COLO668 (cell line): Measurements from ENCODE around the gene OSER1.

Source experiments
- DNase-seq: peaks from one replicate; lab custom pipeline; 2025; ENCODE audit not compliant: unreplicated experiment; lab: John Stamatoyannopoulos, UW

OSER1 gene

DNA sequence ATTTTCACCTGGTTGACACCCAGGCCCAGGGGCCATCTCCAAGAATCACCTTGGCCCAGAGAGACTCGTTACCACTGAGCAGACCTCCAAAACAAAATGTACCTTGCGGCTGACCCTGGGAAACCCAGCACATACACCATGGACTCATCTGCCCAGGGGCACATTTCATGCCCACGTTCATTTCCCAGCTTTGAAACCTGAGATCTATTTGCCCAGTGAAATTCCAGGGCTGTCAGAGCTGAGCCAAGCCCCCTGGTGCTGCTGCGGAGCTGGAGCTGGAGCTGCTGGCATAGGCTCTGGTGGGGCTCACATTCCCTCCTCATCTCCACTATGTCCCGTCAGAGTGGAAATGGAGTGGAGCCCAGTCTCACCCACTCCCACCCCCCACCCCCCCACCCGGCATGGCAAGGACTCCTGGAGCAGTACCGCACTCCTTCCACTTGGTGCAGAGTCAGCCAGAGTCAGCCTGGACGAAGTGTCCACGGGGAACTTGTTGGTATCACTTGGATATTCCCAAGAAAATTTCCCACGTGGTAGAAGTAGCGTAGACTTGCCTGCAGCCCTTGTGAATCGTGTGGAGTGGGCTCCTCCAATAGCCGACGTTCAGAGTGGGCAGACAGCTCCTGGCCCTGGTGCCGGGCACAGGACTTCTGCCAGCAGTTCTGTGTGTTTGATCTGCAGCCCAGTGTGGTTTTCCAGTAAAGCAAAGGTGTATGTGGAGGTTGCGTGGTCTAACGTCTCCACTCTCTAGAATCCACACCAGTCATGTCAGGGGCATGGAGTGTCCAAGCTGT lies 18.1 kb upstream of the OSER1 start:
- no peak for DNase-seq

DNA sequence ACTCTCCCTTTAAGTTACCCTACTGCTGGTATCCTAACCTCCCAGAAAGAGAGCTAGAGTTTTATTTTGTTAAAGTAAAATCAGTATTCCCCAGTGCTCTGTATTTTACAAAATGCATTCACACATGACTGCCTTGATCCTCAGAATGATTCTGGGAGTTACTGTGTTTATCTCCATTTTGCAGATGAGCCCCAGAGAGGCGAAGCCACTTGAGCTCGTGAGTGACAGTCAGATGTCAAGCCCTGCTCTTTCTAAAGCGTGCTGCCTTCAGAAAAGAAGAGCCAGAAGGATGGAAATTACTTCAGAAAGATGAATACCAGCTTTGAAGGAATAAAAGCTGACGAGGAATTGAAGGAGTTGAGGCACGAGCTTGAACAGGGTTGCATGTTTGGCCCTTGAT lies 14.1 kb upstream of the OSER1 start:
- no peak for DNase-seq

DNA sequence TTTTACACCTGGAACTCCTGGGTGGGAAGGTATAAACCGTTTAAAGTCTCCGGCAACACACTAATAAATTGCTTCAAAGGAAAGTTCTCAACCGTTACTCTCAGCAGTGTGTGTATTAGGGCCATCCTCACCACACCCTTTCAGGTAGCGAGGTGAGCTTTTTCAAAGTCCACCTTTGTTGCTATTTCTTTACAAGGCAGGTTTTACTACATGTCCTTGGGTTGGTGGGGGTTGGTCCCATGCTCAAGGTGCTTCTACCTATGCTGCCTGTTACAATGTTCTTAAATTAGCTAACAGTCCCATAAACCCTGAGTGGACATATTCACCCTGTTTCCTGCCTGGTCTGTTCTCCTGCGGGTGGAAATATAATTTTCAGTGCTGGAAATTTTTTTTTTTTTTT lies 13.2 kb upstream of the OSER1 start:
- DNase-seq = no peak

DNA sequence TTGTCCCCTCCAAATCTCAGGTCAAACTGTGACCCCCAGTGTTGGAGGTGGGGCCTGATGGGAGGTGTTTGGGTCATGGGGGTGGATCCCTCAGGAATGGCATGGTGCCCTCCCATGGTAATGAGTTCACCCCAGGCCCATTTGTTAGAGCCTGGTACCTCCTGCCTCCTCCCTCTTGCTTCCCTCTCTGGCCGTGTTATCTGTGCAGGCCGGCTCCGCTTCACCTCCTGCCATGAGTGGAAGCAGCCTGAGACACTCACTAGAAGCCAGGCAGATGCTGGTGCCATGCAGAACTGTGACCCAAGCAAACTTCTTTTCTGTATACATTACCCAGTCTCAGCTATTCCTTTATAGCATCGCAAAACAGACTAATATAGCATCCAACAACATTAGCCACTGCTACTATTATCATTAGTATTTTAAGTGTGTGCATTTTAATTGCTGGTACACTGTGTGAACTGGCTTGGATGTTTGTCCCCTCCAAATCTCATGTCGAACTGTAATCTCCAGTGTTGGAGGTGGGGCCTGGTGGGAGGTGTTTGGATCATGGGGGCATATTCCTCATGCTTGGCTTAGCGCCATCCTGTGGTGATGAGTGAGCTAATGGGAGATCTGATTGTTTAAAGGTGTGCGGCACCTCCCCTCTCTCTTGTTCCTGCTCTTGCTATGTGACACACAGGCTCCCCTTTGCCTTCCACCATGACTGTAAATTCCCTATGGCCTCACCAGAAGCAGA lies 12.2 kb upstream of the OSER1 start:
- no peak for DNase-seq

DNA sequence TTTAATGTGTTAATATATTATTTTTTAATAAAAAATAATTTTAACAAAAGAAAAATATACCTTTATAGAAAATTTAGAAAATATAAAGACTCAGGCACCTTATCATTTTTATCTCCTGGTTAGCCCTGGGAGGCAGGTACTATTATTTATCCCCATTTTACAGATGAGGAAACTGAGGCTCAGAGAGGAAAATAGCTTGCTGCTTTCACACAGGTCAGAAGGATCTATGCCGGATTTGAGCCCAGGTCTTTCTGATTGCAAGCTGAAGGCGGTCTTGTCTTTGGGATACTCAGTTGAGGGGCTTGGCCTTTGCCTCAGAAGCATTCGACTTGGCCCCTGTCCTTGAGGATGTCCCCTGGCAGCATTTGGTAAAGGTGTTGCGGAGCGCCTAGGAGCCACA lies 11.5 kb upstream of the OSER1 start:
- no peak for DNase-seq

DNA sequence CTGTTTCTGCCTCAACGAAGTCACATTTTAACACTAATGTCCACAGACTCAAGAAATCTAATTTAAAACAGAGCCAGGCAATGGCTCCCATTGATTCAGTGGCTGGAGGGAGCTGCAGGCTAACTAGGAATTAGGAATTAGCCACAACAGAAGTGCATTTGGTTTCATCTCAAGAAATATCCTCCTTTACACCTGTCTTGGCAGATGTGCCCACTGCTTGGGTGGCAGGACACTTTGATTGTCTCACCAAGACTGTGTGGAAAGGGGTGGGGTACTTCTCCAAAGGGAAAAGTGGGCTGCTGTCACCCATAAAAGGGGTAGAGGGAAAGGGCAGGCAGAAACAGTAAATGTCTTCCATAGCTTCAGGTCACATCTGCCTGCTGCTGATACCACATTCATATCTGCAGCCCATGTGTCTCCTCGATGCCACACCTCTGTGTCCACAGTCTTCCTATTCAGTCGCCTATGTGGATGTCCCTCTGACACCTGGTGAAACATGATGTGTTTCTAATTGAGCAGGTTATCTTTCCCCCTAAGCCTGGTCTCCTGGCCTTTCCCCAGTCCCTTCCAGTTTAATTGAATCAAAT lies 10.9 kb upstream of the OSER1 start:
- DNase-seq = no peak

DNA sequence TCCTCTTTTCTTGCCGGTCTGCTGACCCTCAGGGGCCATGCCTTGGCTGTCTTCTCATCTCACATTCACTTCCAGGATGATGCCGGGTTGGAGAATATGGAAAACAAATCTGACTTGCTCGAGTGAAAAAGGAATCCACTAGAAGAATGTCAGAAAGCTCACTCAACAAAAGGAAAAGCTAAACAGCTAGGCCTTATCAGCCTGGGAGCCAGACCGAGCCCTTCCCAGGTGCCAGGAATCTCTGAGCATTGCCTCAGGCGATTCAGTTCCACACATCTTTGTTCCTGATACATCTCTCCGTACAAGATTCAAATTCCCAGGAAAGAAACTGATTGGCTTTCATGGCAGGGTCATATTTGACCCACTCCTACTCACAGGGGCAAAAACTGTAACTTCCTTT lies 9.2 kb upstream of the OSER1 start:
- no peak for DNase-seq

DNA sequence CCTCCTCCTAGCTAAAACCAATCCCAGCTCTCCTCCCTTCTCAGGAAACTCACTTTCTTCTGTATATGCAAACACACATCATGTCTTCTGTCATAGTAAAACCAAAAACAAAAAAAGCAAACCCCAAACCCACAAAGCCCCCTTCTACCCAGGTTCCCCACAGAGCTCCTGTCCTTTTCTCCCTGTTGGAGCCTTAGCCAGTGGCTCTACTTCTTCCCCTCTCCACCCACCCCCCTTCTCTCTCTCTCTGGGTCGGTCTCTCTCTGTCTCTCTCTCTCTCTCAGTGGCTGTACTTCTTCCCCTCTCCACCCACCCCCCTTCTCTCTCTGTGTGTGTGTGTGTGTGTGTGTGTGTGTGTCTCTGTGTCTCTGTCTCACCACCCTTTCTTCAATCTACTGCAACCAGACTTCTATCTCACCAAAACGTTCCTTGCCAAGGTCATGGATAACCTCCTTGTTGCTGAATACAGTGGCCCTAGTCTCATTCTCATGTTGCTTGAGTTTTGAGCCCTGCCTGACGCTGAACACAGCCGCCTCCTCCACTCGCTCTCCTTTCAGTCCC lies 8.7 kb upstream of the OSER1 start:
- no peak for DNase-seq

DNA sequence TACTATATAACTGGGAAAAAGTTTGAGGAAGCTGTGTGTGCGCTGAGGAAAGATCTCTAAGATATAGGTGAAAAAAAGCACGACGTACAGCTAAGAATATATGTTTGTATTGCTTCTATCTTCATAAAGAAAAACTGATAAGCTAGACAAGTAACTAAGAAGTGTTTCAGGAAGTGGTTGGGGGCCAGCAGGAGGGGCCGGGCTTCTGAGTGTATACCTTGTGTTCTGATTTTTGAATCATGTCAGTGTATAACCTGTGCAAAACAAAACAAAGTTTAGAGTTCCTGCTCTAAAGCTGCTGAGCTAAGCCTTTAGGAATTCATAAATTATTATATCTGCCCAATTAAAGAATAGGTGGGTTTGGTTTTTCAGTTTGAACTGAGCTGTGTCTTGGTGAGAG lies 7.9 kb upstream of the OSER1 start:
- no peak for DNase-seq

DNA sequence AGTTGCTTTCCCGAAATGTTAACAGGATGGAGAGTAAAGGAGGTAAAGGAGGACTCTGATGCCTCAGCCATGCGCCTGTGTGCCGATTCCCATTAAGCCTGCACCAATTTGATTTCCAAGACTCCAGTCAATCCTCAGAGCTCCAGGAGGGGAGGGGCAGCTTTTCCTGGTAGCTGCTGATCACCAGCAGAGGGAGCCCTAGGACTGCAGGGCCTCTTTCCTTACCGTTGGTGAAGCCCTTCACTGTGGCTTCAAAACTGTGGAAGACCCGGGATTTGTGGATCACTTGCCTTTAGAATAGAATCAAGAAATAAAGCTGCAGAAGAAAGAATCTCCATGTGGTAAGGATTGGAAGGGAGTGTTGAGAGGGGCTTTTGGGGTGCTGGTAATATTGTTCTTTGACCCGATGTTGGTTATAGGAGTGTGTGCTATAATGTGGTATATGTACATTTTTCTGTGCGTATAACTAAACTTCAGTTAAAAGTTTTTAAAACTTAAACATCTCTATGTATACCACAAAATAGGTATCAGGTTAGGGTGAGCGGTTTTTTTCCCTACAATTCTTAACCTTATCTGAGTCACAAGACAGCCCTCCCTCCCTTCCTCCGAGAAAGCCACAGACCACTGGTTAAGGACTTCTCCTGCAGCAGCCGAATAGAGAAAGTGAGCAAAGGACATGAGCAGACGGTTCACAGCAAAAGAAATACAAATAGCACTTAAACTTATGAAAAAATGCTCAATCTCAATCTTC lies 6.9 kb upstream of the OSER1 start:
- peak; percentile 73 for DNase-seq

DNA sequence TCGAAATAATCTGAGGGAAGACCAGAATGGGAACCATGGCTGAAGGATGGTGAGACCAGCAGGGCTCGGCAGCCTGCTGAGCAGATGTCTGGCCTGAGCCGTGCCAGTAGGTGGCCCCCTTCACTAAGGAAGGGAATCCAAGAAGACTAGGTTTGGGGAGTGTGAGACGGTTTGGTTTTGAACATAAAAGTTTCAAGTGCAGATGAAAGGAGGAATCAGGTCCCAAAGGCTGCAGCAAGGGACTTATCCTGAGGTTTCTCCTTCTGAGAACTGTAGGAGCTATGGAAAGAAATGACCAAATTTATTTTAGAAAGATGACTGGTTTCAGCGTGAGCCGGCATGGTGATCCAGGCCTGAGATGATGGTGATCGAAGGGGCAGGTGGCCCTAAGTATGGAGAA lies 4.6 kb upstream of the OSER1 start:
- DNase-seq = peak; percentile 65

DNA sequence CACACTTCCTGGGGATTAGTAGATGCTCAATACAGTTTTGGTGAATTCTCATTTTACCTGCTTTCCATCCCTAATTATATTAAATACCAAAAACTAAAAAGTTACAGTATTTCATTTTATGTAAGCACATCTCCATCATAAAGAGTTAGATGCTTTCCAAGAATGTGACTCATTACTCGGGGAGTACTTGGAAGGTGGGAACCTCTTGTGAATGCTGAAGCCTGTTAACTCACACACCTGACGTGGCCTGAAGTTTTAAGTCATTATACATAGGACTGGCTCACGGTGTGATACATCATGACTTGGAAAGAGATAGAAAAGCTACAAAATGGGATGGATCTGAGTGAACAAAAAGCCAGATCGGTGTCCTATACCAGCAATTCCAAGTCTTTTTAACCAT lies 2.2 kb upstream of the OSER1 start:
- DNase-seq = no peak

DNA sequence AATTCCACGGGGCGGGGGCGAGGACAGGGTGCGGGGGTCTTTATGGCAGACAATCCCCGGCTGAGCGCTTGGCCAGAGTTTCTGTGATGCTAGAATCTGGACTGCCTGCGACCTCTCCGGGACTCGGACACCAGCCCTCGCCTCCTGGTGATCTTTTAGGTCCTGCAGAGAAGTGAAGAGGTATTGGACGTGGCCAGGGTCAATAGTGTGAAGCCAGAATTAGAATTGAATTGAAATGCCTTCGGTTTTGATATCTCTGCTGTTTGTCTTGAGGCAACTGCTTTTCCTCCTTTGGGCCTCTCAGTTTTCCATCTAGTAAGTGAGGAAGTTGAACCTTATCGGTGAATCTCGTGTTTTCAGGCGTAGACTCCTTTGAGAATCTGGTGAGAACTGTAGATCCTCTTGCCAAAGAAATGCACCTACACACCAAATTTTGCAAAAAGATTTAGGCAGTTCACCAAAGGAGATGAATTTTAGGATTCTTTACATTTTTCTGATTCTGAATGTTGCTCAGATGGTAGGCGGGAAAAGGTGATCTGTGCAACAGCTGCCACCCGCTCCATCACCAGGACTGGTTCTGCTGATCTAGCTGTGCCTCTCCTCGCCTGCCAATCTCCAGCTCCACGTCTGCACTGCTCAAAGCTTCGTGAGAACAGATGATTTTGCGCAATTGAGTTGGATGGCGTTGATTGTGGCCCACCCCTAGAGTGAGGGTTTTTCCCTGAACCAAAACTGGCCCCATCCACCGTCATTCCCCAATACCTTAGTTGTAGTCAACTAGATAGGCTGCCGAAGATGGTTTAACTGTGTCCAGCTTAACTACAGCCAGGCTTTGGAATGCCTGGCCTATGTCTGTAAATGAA lies 837 bp upstream of the OSER1 start:
- DNase-seq = peak; percentile 33

DNA sequence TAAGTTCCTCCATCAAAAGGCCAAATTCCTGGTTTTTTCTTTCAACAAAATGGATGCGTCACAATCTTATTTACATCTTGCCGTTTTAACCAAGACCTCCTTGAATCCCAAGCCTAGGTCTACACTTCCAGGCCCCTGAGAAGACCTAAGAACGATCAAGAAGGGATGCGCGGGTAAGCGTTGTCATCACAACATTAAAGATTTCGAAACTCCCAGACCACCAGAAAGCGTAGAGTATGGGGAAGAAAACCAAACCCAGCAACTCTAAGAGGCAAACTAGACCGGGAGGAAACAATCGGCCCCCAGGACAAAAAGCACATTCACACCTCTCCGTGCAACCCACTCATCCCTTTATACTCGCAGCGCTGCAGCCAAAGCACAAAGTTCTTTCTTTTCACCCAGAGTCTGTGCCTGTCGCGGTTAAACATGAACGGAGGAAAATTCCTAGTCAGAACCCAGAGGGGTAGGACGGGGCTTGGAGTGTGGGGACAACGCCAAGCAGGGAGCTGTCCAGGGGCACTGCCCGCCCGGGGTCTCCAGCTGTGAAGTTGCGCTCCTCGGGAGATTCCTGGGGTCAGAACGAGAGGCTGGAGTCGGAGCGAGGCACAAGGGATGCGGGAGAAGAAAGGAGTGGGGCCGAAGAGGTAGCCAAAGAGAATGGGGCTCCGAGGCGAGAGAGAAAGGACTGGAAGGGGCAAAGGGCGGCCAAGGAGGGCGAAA lies 725 bp downstream of the OSER1 start:
- no peak for DNase-seq

DNA sequence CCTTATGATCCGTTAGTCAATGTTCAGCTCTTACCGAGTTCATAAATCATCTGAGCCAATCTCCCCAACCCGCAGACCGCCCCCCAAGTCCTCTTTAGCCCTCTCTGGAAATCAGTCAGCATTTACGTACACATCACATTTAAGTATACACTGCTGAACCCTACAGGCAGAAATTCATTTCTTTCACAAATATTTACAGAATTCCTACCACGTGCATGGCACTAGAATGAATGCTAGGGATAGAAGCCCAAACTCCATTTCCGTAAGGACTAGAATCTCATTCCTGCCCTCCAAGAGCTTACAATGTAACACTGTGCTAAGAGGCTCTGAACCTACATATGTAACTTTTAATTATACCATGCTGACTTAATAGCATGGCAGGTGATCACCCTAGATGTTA lies 1.8 kb downstream of the OSER1 start:
- DNase-seq = no peak

DNA sequence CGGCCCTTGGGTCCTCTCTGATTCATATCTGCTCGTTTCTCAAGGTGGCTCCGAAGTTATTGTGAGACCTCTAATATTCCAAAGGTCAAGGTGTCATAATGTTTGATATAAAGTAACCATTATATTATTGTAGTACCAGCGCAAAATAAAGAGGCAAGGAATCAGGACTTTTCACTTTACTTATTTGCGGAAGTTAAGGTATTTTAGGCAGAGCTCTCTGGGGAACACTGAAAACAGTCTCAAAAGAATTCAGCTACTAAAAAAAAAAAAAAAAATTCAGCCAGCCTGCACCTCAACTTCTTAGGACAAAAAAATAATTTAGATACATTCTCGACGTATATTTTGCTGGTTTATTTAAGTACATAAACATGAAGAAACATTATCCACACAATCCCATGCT lies 2.4 kb downstream of the OSER1 start:
- DNase-seq = no peak

DNA sequence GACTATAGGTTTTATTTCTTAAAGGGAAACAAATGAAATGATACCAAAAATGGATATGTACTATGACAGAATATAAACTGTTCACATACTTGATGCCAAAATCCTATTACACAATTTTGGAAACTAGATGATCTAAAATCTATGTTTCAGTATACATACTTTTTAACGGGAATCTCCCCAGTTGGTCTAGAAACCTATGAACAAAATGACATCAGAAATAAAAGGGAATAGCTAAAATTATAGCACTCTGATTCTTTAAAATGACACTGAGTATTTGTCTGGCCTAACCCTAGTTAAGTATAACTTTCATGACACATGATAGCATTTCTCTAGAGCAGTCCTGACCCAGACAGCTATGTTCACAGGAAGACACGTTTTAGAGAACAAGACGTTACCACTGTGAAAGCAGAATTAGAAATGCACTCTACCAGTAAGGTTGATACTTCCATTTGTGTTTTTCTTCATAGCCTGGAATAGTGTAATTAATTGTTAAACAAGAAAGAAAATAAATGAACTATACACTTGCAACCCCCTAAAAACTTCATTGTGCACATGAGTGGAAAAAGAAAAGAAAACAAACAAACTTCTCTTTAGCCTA lies 3.3 kb downstream of the OSER1 start:
- no peak for DNase-seq

DNA sequence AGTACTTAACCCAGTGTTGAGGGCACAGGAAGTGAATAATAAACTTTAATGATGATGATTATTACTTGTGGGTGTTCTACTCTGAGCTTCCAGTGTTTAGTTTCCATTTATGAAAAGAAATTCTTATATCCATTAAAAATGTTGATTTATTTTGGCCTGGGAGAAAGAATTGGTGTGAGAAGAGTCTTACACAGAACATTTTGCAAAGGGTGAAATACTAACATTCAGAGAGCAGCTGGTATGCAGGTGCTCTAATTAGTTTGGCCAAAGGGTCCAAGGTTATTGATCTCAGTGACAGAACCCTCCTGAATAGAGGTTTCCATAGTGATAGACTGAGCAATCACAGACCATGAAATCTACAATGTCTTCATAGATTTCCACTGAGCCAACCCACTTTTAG lies 4.4 kb downstream of the OSER1 start:
- DNase-seq = no peak

DNA sequence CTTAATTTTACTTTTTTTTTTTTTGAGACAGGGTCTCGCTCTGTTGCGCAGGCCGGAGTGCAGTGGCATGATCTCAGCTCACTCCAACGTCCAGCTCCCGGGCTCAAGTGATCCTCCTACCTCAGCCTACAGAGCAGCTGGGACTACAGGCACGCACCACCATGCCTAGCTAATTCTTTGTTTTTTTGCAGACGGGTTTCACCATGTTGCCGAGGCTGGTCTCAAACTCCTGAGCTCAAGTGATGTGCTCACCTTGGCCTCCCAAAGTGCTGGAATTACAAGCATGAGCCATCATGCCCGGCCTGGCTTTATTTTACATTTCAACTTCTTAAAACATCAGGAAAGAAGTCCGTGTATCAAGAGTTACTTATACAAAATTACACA lies 5.7 kb downstream of the OSER1 start:
- DNase-seq = no peak
